Stimulated activated CD4-positive, alpha-beta T cell treated with anti-CD3 and anti-CD28 coated beads, Interleukin-2, amount 100 ng/mL, for 24 hours (primary cell): ENCODE measurements around the gene GAGE1.
A peak's percentile ranks its signal among the peaks of the same experiment; 100 is the strongest.
"Not testable (repeated sequence)": the region's sequence is repeated elsewhere in the genome, so short reads cannot be mapped to it uniquely, and the experiment has no call there.

Experiments used
- DNase-seq, 2 donors: peaks; one replicate each; pipeline ENCODE4 v3.0.0-alpha.2; 2020

The GAGE1 gene, protein sequence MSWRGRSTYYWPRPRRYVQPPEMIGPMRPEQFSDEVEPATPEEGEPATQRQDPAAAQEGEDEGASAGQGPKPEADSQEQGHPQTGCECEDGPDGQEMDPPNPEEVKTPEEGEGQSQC

GRCh38 chrX:49598720-49599119 lies at the start of gene GAGE1:
TSS of gene GAGE1 (plus strand) at chrX:49599020. CDS start at chrX:49600175, 1,155 bp downstream.
- DNase-seq, result not testable (repeated sequence)

- DNase-seq, result not testable (repeated sequence)
Measured at GRCh38 chrX:49550989-49551388, 47.8 kb upstream of the GAGE1 start, which contains the start of gene GAGE12E. TSS of gene GAGE12E (plus strand) at chrX:49551289. CDS start at chrX:49552444, 1,155 bp downstream.

DNA sequence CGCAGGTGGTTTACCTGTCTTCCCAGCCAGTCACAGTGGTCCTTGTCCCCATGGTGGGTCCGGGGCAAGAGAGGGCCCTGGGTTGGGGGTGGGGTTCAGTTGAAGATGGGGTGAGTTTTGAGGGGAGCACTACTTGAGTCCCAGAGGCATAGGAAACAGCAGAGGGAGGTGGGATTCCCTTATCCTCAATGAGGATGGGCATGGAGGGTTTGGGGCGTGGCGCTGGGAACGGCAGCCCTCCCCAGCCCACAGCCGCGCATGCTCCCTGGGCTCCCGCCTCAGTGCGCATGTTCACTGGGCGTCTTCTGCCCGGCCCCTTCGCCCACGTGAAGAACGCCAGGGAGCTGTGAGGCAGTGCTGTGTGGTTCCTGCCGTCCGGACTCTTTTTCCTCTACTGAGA lies 38.3 kb upstream of the GAGE1 start, which contains the start of gene GAGE12F:
TSS of gene GAGE12F (plus strand) at position 301 of the 400 bp plus-strand sequence. CDS start 1,155 bp downstream, outside the sequence.
- not testable (repeated sequence) for DNase-seq

DNA sequence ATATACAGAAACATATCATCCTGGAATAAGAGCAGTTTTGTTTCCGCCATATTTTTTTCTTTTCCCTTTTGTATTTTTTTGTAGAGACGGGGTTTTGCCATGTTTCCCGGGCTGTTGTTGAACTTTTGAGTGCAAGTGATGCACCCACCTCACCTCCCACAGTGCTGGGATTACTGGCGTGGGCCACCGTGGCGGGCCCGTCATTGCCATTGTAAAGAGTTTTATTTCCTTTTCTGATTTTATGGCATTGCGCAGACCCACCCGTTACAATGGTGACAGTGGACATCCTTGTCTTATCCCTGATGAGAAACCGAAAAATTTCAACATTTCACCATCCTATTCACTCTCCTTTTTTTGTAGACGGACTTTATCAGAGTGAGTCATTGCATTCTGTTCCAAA lies 30.1 kb upstream of the GAGE1 start:
- not testable (repeated sequence) for DNase-seq

GRCh38 chrX:49569152-49569551 lies 29.7 kb upstream of the GAGE1 start:
- DNase-seq, result not testable (repeated sequence)

- not testable (repeated sequence) for DNase-seq
Measured at GRCh38 chrX:49570100-49570499, 28.7 kb upstream of the GAGE1 start, which contains the start of gene GAGE12G. TSS of gene GAGE12G (plus strand) at chrX:49570400. CDS start at chrX:49571555, 1,155 bp downstream.

DNA sequence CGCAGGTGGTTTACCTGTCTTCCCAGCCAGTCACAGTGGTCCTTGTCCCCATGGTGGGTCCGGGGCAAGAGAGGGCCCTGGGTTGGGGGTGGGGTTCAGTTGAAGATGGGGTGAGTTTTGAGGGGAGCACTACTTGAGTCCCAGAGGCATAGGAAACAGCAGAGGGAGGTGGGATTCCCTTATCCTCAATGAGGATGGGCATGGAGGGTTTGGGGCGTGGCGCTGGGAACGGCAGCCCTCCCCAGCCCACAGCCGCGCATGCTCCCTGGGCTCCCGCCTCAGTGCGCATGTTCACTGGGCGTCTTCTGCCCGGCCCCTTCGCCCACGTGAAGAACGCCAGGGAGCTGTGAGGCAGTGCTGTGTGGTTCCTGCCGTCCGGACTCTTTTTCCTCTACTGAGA lies 19.2 kb upstream of the GAGE1 start, which contains the start of gene GAGE12H:
TSS of gene GAGE12H (plus strand) at position 301 of the 400 bp plus-strand sequence. CDS start 1,155 bp downstream, outside the sequence.
- not testable (repeated sequence) for DNase-seq

DNA sequence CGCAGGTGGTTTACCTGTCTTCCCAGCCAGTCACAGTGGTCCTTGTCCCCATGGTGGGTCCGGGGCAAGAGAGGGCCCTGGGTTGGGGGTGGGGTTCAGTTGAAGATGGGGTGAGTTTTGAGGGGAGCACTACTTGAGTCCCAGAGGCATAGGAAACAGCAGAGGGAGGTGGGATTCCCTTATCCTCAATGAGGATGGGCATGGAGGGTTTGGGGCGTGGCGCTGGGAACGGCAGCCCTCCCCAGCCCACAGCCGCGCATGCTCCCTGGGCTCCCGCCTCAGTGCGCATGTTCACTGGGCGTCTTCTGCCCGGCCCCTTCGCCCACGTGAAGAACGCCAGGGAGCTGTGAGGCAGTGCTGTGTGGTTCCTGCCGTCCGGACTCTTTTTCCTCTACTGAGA lies 9.6 kb upstream of the GAGE1 start, which contains the start of gene GAGE2A:
TSS of gene GAGE2A (plus strand) at position 301 of the 400 bp plus-strand sequence. CDS start 1,155 bp downstream, outside the sequence.
- not testable (repeated sequence) for DNase-seq

- DNase-seq, result peak in 1 of 2 donors; percentile 21
Measured at GRCh38 chrX:49589769-49590478, 8.9 kb upstream of the GAGE1 start.

- not testable (repeated sequence) for DNase-seq
Measured at GRCh38 chrX:49590488-49590887, 8.3 kb upstream of the GAGE1 start.

DNA sequence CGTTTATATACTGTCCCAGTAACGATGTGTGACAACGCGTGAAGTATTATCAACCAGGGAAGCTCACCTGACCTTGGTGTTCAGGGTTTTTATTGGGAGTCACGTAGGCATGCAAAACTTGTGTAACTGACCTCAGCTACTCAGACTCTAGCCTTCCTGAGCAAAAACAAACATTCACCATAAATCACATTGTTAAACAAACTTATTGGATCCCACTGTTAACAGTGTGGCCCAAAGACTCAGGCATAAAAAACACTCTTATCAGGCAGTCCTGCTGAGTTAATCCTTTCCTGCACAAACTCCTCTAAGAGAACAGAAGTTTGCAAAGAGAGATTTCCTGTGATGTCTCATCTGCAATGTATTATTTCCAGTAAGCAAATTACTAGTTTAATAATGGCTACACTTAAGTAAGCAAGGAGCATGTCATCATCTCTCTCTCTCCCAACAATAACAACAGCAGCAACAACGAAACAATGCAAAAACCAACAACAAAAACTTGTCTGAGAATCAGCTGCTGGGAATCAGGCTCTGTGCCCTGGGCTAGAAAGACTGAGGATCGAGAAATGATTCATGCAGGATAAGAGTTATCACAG lies 12.0 kb downstream of the GAGE1 start:
- DNase-seq, result no peak

DNA sequence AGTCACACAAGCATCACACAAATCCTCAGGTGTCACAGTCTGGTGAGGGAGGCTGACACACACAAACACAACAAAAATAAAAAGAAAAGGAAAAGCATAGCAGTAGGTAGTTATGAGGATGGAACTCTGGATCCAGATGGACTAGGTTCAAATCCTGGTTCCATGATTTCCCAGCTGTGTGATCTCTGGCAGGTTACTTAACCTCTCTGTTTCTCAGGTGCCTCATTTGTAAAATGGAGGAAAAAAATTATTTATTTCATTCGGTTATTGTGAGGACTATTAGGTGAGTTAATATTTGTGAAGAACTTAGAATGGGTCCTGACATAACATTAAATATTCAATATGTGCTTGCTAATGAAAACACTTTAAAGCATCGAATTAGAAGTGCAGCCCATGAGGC lies 19.8 kb downstream of the GAGE1 start:
- no peak for DNase-seq

- peak; percentile 19 to 26 for DNase-seq
Measured at GRCh38 chrX:49627086-49627777, 28.4 kb downstream of the GAGE1 start.

GRCh38 chrX:49644991-49645637 lies 46.3 kb downstream of the GAGE1 start:
- DNase-seq, result no peak

DNA sequence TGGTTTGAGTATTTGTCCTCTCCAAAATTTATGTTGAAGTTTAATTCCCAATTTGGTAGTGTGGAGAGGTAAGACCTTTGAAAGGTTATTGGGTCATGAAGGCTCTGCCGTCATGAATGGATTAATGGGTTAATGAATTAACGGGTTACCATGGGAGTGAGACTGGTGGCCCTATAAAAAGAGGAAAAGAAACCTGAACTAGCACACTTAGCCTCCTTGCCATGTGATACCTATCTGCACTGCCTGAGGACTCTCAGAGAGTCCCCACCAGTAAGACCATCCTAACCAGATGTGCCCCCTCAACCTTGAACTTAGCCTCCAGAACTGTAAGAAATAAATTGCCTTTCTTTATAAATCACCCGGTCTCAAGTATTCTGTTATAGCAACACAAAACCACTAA lies 57.7 kb downstream of the GAGE1 start:
- no peak for DNase-seq
